Panc1 (cell line): ENCODE measurements around the gene CACNA1E.

Experiments used
- REST ChIP-seq, 2 experiments: IDR thresholded peaks; 2 replicates each; pipeline ENCODE4 v1.6.1; 2011 to 2012; ENCODE audit warnings: low read depth in 2 of 2, control low read depth in 1 of 2, low read length in 1 of 2, mild to moderate bottlenecking in 1 of 2, moderate library complexity in 1 of 2; ENCODE audit not compliant: insufficient read depth in 1 of 2
- TF ChIP-seq, protein P1 (sequence below): fragments of 450-650 bp; IDR thresholded peaks from 2 replicates; pipeline ENCODE4 v1.5.1; 2017; ENCODE audit warnings: mild to moderate bottlenecking

GRCh38 chr1:181821701-181822100 lies 338.4 kb downstream of the CACNA1E start:
- TF ChIP-seq, protein P1, sequence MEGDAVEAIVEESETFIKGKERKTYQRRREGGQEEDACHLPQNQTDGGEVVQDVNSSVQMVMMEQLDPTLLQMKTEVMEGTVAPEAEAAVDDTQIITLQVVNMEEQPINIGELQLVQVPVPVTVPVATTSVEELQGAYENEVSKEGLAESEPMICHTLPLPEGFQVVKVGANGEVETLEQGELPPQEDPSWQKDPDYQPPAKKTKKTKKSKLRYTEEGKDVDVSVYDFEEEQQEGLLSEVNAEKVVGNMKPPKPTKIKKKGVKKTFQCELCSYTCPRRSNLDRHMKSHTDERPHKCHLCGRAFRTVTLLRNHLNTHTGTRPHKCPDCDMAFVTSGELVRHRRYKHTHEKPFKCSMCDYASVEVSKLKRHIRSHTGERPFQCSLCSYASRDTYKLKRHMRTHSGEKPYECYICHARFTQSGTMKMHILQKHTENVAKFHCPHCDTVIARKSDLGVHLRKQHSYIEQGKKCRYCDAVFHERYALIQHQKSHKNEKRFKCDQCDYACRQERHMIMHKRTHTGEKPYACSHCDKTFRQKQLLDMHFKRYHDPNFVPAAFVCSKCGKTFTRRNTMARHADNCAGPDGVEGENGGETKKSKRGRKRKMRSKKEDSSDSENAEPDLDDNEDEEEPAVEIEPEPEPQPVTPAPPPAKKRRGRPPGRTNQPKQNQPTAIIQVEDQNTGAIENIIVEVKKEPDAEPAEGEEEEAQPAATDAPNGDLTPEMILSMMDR: no peak
- TF ChIP-seq REST (IDR thresholded peaks at IDR 0.05; ENCODE audit: insufficient read depth in 1 of 2, low read depth in 2 of 2, low read length in 1 of 2): no peak
